CD4-positive, alpha-beta T cell treated with Interleukin-6 for 4 hours (primary cell): ENCODE data around the gene ACKR3.

Experiments used
- DNase-seq: peaks from one replicate; pipeline ENCODE4 v3.0.0-alpha.2; 2020; ENCODE audit warnings: mixed read lengths

Gene ACKR3

DNA sequence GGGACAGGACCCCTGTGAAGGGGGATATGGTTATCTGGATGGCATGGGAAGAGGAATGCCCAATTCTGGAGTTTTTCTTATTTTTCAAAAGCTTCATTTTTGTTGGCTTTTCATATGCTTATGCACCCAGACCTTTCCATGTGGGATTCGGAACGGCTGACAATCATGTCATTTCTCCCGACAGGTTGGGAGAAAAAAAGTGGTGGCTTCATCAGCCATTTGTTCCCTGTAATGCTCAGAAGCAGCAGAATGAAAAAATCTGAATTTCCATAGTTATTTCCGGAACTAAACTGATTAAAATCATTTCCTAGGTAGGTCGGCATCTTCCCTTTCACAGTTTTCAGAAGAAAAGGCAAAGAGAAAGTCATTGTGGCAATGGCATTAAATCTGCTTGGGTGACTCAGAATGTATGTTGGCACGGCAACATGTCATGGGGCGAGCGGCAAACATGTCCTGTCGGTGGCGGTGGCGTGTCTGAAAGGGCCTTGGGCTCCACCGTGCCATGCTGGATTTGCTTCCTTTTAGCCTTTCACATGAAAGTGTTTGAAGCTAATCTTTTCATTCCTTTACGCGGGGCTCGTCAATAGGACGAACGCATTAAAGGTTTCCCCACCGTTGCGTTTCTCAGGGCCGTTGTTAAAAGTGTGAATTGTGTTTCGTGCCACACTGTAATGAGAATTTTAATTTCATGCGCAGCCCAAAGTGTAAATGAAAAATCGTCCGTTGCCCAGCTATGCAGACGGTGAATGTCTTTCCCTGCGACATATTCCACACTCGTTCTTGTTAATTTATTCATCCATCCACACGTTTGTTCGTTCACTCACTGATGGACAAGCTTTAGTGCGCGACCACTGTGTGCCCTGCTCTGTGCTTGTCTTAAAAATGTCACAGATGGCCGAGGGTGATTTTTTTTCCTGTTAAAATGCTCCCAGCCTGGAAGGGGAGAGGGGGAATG is 18.5 kb downstream of the ACKR3 start:
- DNase-seq = no peak

DNA sequence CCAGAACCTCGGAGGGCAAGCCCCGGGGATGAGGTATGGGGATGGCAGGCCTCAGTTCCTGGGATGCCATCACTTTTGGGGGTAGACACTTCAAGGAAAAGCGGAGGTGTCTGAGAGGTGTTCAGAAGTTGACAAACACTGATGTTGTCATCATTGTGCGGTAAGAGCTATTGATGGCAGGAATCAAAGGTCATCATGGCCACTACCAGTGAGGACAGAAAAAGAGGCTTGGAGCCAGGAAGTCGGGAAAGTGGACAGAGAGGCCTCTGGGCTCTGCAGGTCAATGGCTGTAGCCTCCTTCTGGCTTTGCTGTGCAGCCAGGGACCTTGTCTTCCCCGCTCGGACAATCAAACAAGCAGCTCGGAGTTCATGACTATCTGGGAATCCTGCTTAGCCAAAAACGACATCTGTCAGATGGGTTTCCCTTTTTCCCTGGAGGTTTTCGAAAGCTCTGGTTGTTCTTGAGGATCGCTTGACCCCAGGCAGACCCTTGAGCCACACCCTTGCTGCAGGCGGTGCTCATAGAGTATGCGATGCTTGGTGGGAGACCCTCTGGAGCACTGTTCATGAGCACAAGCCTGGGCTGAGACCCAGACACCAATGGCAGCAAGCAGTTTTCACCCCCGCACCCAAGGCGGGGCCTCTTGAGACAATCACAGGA is 19.4 kb downstream of the ACKR3 start:
- no peak for DNase-seq

DNA sequence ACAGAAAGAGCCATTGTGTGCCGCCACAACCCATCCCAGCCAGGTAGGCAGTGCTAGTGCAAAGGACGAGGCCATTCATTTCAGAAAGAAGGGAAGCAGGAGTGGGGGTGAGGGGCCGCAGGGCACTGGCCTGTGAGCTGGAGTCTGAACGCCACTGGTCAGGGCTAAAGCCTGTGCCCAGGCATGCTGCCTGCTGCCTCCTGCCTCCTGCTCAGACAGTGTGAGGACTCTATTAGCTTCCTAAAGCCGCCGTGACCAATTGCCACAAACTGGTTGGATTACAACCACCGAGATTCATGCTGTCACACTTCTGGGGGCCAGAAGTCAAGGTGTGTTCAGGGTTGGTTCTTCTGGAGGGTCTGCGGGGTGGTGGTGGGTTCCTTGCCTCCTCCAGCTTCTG is 21.2 kb downstream of the ACKR3 start:
- no peak for DNase-seq

DNA sequence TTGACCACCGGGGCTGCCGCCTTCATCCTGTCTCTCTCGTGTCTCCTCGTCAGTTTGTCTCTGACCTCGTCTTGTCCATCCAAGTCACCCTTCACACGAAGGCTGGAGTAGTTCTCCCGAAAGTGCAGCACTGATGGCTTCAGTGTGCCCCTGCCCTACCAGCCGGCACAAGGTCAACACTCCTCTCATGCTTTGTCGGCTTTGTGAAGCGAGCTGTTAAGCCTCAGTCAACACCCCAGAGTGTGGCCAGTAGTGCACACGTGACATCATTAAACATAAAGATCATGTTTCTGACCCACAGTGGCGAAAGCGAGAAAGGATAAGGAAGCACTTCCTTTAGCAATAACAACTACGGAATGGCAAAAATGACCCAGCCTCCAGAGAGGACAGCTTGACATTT is 23.2 kb downstream of the ACKR3 start:
- no peak for DNase-seq

DNA sequence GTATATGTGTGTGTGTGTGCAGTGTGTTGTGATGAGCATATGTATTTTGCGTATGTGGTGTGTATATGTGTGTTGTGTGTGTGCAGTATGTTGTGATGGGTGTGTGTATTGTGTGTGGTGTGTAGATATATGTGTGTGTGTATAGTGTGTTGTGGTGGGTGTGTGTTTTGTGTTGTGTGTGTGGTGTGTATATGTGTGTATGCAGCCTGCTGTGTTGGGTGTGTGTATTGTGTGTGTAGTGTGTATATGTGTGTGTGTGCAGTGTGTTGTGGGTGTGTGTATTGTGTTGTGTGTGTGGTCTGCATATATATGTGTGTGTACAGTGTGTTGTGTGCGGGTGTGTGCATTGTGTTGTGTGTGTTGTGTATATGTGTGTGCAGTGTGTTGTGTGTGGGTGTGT is 23.9 kb downstream of the ACKR3 start:
- DNase-seq = no peak

DNA sequence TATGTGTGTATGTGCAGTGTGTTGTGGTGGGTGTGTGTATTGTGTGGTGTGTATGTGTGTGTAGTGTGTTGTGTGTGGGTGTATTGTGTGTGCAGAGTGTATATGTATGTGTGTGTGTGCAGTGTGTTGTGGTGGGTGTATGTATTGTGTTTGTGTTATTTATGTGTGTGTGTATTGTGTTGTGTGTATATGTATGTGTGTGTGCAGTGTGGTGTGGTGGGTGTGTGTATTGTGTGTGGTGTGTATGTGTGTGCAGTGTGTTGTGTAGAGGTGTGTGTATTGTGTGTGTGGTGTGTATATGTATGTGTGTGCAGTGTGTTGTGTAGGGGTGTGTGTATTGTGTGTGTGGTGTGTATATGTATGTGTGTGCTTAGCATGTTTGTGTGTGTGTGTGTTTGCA is 24.3 kb downstream of the ACKR3 start:
- no peak for DNase-seq

DNA sequence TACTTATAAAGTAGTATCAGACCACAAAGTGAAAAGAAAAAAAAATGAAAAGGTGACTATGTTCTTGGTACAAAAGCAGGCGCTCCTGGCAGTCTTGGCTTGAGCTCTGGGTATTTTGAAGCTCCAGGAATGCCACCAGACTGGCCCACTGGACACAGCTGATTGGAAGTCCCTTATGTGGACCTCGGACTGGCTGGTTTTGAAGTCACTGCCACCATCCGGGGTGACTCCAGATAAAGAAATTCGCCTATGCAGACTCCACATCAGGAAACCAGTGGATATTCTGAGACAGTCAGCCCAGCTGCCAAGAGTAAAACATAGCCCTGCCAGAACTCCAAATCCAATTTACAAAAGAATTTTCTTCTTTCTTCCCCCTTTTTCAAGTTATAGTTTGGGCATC is 28.0 kb downstream of the ACKR3 start:
- no peak for DNase-seq

DNA sequence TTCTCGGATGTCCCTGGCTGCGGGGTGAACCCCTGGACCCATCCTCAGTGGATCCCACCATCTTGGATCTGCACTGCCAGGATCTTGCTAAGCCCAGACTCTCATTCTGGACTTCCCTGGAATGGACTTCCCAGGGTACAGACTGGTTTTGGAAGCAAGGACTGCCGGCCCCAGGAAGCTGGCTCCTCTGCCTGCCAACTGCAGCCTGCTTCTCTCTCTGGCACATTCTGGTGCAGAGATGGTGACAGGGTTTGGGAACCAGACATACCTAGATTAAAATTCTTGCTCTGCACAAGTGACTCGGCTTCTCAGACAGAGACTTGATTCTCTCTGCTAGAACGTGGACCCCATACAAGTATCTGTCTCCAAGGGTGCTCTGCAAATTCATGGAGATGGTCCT is 29.4 kb downstream of the ACKR3 start:
- DNase-seq = no peak

DNA sequence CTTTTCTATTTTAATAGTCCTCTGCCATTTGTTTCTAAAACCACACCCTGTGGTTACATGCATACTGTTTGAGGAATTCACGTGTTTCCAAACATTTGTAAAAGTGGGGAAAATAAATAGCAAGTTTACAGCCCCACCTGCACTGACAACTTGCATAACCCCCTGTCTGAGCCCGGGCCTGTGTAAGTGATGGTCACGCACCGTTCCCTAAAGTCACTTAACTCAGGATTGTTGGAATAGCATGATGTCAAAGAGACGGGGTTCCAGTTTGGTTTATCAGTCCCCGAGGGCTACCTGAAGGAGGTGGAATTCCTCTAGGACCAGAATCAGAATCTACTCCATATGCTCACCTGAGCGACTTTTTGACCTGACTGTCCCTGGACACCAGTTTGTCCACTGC is 30.5 kb downstream of the ACKR3 start:
- no peak for DNase-seq

DNA sequence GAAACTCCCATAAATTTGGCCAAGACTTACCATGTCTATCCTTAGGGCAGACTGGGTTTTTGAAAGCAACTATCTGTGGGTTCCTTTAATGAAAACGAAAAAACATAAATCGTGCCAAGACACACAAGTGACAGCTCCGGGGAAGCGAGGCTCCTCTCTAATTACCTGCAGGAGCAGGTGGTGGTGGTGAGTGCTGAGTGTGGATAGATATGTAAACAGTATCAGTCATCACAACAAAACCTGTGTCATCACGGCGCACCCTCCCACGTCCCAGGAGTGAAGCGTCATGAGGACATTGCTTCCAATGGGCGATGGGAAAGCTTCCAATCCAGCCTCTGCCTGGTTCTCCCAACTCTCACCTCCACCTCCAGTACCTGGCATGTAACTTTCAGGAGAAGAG is 31.3 kb downstream of the ACKR3 start:
- DNase-seq = no peak

DNA sequence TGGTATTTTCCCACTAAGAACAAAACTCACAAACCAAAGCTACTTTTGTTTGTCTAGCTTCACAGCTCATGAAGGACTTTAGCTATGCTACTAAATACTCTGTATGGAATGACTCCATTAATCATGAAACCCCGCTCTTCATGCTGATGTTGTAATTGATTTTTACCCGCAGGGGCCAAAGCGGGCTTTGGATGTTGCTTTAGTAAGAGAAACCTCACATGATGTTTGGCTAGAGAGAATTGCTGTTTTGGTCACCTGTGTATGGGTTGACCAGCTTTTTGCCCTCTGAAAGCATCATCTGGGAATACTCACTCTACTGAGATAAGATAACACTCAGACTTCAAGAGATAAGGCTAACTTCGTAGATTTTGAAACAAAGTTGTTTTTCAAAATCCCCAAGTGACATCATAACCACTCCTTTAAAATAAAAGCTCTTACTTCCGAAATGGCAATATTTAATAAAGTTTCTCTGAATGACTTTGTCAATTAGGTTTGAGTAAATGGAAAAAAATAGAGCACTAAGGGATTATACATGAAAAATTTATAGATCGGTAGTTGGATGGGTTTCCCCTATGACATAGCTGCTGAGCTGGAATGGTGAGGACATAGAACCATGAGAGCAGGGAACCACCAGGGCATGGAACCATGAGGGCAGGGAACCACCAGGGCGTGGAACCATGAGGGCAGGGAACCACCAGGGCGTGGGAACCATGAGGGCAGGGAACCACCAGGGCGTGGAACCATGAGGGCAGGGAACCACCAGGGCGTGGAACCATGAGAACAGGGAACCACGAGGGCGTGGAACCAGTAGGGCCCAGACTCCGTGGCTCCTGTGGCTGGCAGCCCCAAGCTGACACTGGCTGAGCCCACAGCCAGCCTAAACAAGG is 31.9 kb downstream of the ACKR3 start:
- no peak for DNase-seq

DNA sequence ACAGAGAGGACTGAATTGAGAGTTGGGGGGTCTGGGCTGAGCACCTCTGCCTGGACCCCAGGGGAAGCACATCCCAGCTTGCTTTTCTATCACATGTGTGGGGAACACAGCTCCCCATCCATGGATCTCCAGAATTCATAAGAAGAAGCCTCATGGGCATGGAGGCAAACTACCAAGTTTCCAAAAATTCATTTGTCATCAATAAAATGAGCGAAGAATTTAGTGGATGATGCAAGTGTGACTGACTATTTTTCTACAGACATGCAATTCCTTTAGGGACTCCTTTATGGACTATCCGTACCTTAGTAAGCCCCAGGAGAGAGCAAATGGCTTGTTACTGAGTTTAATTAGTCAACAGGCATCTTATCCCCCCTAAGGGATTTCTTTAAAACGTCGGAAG is 33.1 kb downstream of the ACKR3 start:
- DNase-seq = no peak

DNA sequence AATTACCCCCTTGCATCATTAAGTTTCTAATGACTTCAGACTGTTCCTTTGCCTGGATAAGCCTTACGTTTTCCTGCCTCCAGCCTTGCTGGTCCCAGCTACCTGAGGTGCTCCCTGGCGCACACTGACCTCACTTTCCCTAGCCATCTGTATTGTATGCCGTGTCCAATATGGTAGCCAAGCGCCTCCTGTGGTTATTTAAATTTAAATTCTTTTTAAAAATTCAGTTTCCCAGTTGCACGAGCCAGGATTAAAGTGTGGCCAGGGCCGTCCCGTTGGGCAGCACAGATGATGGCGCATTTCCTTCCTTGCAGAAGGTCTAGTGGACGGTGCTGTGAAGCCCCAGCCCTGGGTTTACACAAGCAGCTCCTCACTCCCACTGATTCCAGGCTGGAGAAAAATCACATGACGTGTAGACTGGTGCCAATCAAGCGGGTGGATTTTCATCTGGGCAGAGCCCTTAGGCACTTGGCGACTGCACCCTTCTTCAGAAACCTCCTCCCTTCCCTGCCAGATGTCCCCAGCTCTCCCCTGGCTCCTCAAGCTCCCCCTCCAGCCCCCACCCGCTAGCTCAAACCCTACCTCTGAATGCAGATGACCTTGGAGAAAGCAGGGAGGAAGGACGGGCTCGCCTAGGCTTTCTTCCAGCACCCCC is 33.9 kb downstream of the ACKR3 start:
- DNase-seq = no peak

DNA sequence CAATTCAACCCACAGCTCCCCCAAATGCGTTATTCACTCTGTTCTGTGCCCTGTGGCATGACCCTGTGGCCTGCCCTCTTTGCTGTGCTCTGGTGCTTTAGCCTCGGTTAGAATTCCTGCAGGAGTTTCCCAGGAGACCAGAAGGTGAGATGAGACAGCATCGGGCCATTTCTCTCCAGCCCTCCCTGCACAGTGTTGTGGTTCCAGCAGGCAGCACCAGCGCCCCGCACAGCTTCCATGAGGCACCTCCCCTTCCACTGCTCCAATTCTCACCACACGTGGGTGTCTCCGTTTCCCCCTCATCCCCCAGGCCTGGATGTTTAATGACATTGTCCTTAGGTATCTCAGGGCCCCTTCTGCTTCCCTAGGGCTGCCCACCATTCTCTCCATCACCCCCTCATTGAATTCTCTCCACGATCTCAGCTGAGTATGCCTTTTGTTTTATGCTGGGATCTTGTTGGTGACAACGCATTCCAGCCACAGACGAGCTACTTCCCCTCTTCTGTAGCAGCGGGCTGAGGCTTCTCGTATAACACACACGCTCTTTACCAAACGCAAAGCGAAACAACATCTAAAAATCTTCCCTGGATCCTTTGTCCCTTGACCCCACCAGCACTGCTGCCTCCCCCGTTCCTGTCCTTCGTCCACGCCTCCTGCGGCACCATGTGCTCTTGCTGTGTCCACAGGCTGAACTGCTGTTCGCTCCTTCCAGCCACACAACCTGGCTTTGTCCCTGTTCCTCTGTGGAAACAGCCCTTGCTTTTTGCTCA is 35.1 kb downstream of the ACKR3 start:
- DNase-seq = no peak

DNA sequence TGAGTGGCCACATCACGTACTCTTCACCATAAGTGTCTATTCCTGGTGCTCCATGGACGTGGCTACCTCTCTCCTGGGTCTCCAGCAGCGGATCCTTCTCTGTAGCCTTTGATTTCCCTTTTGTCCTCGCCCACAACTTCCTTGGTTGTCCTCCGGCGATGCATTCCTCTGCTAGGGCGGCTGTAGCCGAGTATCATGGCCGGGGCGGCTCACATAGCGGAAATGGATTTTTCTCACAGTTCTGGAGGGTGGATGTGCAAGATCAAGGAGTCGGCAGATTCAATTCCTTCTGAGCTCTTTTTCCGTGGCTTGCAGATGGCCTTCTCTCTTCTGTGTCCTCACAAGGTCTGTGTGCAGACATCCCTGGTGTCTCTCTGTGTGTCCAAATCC is 35.7 kb downstream of the ACKR3 start:
- no peak for DNase-seq

DNA sequence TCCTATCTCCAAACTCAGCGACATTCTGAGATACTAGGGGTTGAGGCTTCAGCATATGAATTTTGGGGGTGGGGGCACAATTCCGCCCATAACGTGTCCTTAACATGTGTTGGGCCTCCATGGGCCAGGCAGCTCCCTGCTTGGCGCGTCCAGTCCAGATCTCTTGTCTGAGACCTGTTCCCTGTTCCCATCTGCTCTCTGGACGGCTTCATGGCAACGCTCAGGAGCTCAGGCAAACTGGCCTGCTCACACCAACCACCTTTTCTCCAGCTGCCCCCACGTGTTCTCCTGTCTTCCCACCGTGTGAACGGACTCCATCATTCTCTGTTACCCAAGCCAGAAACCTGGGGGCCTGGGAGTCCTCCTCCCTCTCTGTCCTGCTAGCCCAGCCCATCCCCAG is 36.4 kb downstream of the ACKR3 start:
- DNase-seq = no peak

DNA sequence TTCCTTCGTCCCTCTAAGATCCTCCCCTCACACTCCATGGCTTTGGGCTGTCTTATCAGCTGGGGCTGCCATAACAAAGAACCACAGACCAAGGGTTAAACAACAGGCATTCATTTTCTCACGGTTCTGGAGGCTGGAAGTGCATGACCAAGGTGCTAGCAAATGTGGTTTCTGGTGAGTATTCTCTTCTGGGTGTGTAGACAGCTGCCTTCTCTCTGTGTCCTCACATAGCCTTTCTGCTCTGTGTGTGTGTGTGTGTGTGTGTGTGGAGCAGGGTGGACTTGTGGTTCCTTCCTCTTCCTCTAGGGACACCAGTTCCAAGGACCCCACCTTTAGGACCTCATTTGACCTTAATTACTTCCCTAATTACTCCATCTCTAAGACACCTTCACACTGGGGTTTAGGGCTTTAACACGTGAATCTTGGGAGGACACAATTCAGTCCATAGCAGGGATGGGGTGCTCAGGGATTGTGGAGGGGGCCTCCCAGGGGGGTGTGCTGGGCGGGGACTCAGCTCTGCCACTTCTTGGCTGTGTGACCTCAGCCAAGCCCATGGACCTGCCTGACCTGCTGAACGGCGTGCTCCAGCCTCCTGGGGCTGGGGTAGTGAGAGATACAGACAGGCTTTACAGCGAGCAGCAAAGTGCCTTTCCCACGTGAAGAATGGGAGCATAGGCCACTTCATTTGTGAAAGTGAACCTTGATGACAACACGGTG is 38.0 kb downstream of the ACKR3 start:
- no peak for DNase-seq

DNA sequence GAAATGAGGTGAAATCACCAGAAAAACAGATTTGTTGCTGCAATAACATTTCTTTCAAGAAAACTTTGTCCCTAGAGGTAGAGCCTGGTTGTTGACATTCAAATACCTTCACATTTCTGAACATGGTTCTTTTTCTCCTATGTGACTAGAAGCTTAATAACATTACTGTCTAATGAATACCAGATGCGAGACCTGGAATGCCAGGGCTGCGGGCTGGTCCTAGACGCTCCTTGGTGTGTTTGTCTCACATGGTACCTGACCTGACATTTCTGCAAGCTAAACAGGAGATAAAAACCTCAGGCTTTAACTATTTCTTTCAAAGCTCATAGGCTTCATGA is 38.5 kb downstream of the ACKR3 start:
- no peak for DNase-seq

DNA sequence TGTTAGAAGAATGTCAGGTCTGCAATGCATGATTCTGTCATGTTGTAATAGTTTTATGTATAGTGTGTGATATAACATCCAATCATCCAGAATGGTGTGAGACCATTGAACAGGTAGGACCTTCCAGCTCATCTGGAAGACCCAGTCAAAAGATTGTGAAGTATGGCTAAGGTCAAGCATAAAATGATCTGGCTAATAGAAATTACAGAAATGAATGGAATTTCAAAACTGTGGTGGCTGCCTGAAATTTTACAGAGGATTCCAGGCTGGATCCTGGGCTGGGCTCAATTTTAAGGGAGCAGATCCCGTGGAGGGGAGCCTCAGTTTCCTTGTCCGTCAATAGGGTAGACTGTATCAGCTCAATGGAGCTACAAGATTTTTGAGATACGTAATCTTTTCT is 39.1 kb downstream of the ACKR3 start:
- no peak for DNase-seq

DNA sequence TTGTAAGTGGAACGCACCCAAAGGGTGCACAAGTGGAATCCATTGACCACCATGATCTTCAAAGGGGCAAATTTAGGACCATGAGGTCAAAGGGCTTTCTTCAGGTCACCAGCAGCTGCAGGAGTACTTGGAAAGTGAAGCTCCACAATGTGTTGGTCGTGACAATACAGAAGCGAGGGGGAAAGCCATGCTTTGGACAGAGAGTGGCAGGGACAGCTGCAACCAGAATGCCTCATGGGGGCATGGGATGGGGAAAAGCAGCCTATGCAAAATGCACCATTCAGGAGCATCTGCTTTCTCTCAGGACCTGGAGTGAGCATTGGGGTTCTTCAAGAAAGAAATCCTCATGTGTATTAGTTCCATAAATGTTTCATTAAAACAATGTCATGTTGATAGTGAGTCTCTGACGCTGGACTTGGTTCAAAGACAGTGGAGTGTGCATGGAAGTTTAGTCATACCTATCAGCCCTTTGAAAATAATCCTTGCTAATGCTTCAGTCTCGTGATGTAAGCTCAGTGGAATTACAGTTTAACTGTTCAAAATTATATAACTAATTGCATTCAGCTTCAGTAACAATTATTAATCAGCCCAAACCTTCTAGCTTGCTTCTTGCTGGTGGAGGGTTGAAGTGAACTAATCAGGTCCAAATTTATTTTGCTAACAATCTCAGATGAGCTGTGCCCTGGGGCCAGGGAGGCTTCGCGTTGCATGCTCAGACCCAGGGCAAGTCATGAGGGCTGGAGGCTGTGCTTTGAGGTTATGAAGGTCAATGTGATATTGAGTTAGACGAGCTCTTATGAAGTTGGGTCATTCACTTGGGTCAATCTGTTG is 41.6 kb downstream of the ACKR3 start:
- no peak for DNase-seq

DNA sequence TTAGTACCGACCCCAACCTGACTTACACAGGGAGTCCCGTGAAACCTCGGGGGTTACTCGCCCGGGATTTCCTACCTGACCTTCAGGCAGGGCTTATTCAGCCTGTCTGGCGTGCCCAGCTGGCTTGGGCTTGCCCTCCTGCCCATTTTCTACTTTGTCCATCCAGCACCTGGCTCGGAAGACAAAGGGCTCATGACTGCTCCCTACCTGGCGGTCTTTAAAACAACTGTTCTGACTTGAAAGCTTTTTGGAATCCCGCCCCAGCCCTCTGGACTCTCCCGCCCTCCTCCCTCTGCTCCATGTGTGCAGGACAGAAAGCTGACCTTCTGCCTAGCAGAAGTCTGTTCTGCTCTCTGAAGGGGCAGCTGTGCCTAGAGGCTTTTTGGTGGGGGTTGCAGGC is 43.1 kb downstream of the ACKR3 start:
- no peak for DNase-seq
